GM12865 (cell line): ENCODE data around the gene FOXK1.

Experiments
- DNase-seq: peaks from one replicate; pipeline ENCODE4 v3.0.0; 2010; ENCODE audit warnings: low read depth
- H3K4me3 ChIP-seq: 2 replicates; pipeline ENCODE4 v1.5.1; 2011; ENCODE audit warnings: mild to moderate bottlenecking, low read depth, low read length, control low read depth
- CTCF ChIP-seq: IDR thresholded peaks from 2 replicates; pipeline ENCODE4 v1.5.1; 2011; ENCODE audit warnings: low read length, control low read depth, low read depth, inconsistent platforms; ENCODE audit not compliant: insufficient read depth; ENCODE audit errors: missing control alignments

The FOXK1 gene

GRCh38 chr7:4794591-4795350 is 112.7 kb downstream of the FOXK1 start:
- H3K4me3 ChIP-seq: no peak overlapping the region
- no peak for TF ChIP-seq CTCF
- no peak for DNase-seq

- no peak overlapping the region for H3K4me3 ChIP-seq
- no peak for DNase-seq
- no peak for TF ChIP-seq CTCF
Measured at GRCh38 chr7:4796453-4796852, 114.4 kb downstream of the FOXK1 start.

GRCh38 chr7:4797858-4798705 is 116.0 kb downstream of the FOXK1 start:
- DNase-seq: peak; percentile 56

GRCh38 chr7:4798706-4799235 is 116.7 kb downstream of the FOXK1 start:
- TF ChIP-seq CTCF: no peak
- no peak overlapping the region for H3K4me3 ChIP-seq
- no peak for DNase-seq

More at GRCh38 chr7:4797858-4798705, 116.0 kb downstream of the FOXK1 start:
- TF ChIP-seq CTCF: peak; percentile 88
- no peak overlapping the region for H3K4me3 ChIP-seq

GRCh38 chr7:4799508-4800268 is 117.6 kb downstream of the FOXK1 start:
- TF ChIP-seq CTCF: no peak
- DNase-seq: no peak
- H3K4me3 ChIP-seq: no peak overlapping the region

- no peak overlapping the region for H3K4me3 ChIP-seq
- no peak for DNase-seq
- no peak for TF ChIP-seq CTCF
Measured at GRCh38 chr7:4800487-4800886, 118.4 kb downstream of the FOXK1 start.
